Breast epithelium (tissue), 3 donors: ENCODE results near the gene CCDC80.

ENCODE experiments used
- POLR2A ChIP-seq: fragments of 450-650 bp; IDR thresholded peaks from one replicate; pipeline ENCODE4 v1.6.1; 2016; ENCODE audit warnings: antibody characterized with exemption, mild to moderate bottlenecking, moderate library complexity
- TF ChIP-seq, protein P1 (sequence below), 3 donors: fragments of 450-650 bp; IDR thresholded peaks; one replicate each; pipeline ENCODE4 v1.5.1; 2016 to 2017; ENCODE audit warnings: antibody characterized with exemption in 3 of 3, mild to moderate bottlenecking in 3 of 3, moderate library complexity in 3 of 3

DNA sequence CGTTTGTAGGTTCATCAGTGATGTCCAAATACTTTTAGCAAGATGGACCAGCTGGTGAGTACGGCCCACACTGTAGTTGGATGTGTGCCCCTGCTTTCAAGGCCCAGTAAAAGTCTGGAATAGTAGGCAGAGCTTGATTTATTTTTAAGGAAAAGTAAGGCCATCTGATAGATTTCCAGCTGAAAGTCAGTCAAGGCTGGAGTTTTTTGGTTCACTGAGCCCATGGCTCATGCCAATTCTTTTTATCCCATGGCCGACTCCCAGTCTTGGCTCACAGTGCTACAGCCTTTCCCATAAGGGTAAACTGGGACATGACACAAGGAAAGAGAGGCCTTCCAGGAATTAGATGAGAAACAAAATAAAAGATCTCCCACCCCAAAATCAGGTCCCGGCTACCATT lies 13.5 kb downstream of the CCDC80 start:
- TF ChIP-seq, protein P1, sequence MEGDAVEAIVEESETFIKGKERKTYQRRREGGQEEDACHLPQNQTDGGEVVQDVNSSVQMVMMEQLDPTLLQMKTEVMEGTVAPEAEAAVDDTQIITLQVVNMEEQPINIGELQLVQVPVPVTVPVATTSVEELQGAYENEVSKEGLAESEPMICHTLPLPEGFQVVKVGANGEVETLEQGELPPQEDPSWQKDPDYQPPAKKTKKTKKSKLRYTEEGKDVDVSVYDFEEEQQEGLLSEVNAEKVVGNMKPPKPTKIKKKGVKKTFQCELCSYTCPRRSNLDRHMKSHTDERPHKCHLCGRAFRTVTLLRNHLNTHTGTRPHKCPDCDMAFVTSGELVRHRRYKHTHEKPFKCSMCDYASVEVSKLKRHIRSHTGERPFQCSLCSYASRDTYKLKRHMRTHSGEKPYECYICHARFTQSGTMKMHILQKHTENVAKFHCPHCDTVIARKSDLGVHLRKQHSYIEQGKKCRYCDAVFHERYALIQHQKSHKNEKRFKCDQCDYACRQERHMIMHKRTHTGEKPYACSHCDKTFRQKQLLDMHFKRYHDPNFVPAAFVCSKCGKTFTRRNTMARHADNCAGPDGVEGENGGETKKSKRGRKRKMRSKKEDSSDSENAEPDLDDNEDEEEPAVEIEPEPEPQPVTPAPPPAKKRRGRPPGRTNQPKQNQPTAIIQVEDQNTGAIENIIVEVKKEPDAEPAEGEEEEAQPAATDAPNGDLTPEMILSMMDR (IDR thresholded peaks at IDR 0.05): no peak
- no peak for TF ChIP-seq POLR2A
